ENCODE results near the gene ANKRD18B.
"Not testable (repeated sequence)": the region's sequence is repeated elsewhere in the genome, so short reads cannot be mapped to it uniquely, and the experiment has no call there.

Gene ANKRD18B

DNA sequence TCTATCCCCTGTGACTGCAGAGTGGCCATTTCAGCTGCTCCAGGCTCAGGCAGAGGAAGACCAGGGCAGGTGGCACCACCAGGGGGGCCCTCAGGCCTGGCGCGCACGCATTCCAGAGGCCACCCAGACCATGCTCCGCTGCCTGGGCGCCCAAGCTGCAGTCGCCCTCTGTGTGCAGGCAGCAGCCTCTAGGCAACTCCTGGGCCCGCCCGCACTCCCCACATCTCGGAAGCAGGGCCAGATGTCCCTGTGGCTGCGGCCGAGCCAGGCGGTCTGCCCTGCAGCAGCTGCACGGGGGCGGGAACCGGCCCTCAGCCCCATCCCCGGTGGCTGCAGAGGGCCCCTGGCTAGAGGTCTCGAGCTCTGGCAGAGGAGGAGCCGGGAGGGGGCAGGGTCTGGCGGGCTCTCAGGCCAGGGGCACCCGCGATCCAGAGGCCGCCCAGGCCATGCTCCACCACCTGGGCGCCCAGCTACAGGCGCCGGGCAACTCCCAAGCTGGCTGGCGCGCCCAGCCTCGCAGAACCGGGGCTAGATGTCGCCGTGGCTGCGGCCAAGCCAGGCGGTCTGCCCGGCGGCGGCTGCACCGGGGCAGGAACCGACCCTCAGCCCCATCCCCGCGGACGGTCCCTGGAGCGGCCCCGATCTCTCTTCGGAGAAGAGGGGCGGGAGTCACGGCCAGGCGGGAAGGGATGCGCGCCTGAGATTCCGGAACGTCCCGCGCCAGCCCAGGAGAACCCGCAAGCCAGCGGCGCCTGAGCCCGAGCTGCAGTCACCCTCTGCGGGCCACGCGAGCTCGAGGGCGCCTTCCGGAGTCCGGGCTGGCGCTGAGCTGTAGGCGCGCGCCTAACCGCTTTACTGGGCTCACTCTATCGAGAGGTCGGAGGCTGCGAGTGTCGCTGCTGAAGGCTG is at the start of gene ANKRD18B:
Gene ANKRD18B (plus strand): TSS at position 855 of the 909 bp plus-strand sequence. CDS start 239 bp downstream, outside the sequence.
- DNase-seq, result peak; percentile 22 to 35

DNA sequence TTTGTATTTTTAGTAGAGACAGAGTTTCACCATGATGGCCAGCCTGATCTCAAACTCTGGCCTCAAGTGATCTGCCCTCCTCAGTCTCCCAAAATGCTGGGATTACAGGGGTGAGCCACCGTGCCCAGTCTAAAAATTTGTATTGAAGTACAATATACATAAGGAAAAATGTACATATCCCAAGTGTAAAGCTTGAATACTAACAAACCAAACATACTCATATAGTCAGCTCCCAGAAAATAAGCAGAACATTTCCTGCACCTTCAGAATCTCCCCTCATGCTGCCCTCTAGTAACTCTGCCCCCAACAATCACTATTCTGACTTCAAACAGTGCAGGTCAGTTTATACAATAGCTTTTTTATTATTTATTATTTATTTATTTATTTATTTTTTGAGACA is 48.7 kb upstream of the ANKRD18B start:
- no peak for DNase-seq

DNA sequence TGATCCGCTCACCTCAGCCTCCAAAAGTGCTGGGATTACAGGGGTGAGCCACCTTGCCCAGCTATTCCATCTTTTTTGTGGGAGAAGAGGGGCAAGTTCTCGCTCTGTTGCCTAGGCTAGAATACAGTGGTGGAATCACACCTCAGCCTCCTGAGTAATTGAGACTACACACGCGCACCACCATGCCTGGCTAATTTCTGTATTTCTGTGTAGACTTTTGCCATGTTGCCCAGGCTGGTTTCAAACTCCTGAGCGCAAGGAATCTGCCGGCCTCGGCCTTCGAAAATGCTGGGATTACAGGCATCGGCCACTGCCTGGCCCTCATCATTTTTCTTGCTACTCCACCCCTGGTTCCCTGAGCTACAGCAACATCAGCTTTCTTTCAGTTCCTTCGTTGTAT is 47.5 kb upstream of the ANKRD18B start:
- no peak for DNase-seq

DNA sequence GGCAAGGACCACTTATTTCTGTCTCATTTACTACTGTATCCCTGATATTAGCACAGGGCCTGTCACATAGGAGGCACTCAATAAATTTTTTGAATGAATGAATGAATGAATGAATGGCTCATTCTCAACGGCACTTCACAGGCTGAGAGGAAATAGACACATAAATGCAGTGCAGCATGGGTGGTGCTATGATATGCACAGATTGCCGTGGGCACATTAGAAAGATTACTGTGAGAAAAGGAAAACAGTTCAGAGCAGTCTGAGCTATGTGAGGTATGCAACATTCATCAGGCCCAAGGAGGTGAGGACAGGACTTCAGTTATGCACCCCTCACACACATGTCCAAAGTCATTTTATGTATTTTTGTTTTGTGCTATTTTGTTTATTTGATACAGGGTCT is 43.9 kb upstream of the ANKRD18B start:
- DNase-seq, result no peak

DNA sequence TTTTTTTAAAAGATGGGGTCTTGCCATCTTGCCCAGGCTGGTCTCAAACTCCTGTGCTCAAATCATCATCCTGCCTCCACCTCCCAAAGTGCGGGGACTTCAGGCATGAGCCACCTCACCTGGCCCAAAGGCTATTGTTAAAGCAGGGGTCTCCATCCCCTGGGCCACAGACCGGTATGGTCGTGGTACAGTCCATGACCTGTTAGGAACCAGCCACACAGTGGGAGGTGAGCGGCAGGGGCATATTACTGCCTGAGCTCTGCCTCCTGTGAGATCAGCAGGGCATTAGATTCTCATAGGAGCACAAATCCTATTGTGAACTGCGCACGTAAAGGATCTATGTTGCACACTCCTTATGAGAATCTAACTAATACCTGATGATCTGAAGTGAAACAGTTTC is 43.1 kb upstream of the ANKRD18B start:
- DNase-seq, result no peak

DNA sequence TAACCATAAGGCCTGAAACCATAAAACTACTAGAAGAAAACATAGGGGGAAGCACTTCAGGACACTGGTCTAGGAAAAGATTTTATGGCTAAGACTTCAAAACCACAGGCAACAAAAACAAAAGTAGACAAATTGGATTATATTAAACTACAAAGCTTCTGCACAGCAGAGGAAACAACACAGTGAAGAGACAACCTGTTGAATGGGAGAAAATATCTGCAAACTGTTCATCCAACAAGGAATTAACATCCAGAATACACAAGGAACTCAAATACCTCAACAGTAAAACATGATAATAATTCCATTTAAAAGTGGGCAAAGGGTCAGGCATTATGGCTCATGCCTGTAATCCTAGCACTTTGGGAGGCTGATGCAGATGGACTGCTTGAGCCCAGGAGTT is 38.7 kb upstream of the ANKRD18B start:
- not testable (repeated sequence) for DNase-seq

DNA sequence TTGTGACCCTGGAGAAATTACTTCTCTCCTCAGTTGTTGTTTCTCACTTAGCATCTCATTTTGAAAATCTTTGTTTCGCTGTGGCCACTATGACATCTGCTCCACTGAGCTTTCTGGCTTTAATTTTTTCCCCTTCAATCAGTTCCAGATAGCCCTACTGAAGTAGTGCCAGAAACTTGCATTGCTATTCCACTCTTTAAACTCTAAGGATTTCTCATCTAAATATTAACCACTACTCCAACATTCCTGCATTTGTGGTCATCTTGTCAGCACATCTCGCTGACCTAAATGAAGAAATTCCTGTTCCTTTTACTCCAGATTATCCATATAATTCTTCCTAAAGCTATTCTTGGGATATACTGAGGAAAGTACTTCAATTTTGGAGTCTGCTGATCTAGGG is 35.0 kb upstream of the ANKRD18B start:
- no peak for DNase-seq

DNA sequence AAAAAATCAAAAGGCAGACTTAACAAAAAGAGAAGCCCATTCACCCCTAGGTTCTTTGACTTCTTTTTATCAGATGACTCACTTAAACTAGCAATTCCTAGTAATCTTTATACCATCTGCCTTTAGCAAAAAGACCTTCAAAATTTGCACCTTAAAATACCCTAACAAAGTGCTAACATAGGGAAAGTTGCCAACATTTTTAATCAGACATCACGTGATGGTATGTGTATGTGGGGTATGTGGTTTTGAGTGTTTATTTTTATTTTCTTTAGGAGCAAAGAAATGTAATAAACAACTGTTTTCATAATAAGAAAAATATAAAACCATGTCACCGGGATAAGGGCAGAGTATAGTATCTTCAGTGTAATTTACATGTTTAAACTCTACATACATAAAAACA is 30.2 kb upstream of the ANKRD18B start:
- not testable (repeated sequence) for DNase-seq

DNA sequence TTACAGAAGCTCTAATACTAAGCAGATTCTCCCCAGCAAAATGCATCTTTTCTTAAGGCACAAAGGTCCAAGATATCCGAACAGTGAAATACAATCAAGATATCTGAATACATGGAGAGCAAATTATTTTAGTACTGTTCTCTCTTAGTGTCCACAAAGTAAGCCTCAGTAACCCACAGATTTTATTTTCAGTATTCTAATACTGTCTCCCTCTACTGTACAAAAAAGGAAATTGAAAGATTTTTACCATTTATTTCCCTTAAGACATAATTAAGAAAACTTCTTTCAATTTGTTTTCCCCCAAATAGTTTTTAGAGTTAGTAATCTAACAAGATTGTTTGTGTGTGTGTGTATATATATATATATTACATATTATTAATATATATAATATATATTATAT is 25.7 kb upstream of the ANKRD18B start:
- no peak for DNase-seq

DNA sequence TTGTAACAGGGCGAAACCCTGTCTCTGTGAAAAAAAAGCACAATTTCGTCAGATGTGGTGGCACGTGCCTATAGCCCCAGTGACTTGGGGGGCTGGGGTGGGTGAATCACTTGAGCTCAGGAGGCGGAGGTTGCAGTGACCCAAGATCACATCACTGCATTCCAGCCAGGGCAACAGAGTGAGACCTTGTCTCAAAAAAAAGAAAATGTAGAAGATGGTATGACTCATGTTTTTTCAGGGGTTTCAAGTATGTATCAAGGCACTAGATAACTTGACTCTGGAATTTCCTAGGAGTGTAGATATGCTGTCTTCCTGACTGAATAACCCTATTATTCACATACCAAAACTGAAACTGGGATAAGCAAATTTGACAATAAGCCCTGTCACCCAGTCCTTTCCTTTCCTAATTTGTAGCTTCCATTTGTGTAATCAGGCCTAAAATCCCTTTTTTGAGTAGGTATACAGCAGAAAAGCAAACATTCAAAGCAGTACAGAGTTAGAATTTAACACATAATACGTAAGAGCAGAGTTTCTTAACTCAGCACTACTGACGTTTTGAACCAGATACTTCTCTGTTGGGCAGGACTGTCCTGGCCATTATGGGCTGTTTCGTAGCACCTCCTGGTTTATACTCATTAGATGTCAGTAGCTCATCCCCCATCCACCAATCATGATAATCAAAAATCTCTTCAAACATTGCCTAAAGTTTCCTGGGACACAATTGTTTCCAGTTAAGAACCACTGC is 17.3 kb upstream of the ANKRD18B start:
- no peak for DNase-seq

DNA sequence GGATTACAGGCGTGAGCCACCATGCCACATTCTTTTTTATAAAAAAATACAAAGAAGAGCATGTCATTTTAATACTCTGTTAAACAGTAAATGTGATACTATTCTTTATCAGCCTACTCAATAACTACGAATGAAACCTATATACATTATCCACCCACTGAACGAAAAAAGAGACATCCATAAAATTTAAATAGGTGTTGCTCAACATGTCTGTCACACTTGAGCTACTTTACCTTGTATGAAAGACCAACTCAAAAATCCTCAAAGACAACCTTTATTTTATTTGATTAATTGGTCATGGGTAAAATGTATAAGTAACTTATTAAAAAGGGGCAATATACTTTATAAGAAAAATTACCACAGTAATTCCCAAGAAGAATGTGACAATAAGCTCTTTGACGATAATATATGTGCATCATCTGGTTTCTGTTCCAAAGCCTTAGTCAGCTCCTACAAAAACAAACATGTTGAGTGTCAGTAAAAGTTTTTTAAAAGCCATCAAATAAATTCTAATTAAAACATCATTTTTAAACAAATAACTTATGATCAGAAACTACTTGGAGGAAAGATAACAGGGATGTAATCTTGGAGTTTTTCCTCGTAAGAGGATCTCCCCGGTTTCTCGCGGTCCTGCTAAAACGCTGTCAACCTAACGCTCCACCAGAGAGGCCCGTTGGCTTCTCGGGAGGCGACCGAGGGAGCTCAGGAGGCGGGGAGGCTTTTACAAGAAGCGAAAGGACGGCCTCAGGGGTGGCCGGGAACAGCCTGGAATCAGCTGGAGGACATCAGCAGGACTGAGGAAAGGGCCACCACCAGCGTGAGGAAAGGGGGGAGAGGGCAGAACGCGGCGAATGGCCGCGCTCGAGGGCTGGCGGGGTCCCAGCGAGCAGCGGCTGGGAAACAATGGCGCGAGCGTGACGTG is 13.5 kb upstream of the ANKRD18B start:
- peak; percentile 17 to 20 for DNase-seq

DNA sequence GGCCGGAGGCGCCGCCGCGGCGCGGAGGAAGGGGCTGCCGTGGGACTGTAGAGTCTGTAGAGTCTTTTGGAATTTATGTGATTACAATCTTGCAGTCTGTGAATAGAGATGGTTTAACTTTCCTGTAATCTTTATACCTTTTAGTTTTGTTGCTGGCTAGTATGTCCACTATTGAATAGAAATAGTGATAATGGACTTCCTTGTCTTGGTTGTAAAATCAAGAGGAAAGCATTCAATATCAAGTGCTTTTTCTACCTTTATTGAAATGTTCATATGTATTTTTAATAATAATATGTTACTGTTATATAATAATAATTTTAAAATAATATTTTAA is 12.9 kb upstream of the ANKRD18B start:
- not testable (repeated sequence) for DNase-seq

DNA sequence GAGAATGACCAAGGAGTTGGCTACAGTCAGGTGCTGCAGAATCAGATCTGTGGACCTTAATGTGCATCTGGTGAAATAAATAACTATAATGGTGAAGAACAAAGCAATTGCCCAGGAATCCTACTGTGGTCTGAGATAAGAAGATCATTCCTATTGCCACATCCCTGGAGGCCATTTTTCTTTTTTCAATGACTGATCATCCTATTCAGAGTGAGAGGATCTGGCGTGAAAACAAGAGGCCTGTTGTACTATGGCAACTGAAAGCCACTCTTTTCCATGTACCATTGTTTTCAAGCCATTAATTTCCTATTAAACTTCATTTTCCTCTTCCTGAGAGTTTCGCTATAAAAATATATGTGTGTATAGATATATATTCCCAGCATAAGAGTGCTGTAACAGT is 11.5 kb upstream of the ANKRD18B start:
- not testable (repeated sequence) for DNase-seq

DNA sequence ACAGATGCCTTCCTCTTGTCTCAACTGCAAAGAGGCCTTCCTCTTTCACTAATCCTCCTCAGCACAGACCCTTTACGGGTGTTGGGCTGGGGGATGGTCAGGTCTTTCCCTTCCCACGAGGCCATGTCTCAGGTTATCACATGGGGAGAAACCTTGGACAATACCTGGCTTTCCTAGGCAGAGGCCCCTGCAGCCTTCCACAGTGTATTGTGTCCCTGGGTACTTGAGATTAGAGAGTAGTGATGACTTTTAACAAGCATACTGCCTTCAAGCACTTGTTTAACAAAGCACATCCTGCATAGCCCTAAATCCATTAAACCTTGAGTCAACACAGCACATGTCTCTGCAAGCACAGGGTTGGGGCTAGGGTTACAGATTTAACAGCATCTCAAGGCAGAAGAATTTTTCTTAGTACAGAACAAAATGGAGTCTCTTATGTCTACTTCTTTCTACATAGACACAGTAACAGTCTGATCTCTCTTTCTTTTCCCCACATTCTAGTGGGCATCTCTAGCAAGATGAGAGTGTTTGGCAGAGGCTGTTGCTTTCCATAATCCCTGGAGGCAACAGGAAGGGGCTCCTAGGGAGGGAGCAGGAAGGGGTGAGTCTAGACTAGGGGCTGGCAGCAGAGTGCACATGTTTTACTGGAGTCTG is 8.6 kb upstream of the ANKRD18B start:
- not testable (repeated sequence) for DNase-seq

DNA sequence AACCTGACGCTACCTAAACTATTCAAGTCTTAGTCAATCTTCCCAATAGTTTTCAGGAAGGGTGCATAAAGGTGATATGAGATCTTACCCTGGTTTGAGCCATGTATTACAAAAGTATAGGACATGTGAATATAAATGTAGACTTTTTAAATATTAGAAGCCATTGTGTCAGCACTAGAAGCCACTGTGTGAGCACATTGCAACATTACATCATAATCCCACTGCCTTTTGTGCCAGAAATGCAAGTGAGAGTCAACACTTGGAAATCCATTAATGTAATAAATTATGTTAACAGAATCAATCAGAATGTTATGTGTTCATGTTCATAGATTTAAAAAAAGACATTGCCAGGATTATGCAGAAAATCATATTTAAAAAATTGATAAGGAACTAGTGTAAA is 7.7 kb upstream of the ANKRD18B start:
- not testable (repeated sequence) for DNase-seq

DNA sequence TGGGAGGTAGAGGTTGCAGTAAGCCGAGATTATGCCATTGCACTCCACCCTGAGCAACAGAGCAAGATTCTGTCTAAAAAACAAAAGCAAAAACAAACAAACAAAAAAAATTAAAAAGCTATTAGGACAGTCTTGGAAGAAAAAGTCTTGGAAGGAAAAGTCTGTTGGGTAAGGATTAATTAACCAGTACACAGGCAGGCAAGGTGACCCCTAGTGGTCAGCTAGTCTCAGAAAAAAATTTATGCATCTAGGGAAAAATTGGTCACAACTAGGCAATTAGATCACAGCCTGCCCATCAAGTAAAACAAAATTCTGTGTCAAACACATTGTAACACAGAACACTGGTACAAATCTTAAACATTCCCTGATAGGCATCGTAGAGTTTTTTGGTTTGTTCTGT is 6.7 kb upstream of the ANKRD18B start:
- no peak for DNase-seq

DNA sequence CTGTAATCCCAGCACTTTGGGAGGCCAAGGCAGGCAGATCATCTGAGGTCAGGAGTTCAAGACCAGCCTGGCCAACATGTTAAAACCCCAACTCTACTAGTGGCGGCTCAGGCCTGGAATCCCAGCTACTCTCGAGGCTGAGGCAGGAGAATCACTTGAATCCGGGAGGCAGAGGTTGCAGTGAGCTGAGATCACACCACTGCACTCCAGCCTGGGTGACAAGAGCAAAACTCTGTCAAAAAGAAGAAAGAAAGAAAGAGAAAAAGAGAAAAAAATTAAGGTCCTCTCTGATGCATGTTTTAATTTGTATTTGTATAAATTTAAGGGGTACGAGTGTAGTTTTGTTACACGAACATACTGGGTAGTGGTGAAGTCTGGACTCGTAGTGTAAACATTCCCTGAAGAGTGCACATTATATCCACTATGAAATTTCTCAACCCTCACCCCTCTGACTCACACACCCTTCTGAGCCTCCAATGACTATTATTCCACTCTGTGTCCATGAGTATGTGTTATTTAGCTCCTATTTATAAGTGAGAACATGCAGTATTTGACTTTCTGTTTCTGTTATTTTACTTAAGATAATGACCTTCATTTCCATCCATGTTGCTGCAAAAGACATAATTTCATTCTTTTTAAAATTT is 6.0 kb upstream of the ANKRD18B start:
- not testable (repeated sequence) for DNase-seq

DNA sequence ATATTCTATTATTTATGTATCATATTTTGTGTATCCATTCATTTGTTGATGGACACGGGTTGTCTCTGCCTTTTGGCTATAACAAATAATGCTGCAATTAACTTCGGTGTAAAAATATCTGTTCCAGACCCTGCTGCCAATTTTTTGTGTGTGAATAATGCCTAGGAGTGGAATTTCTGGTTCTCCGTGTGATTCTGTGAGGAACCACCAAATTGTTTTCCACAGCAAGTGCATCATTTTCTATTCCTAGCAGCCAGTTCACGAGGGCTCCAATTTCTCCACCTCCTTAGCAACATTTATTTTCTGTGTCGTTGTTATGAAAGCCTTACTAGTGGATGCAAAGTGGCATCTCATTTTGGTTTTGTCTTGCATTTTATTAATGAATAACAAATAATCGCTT is 2.2 kb upstream of the ANKRD18B start:
- not testable (repeated sequence) for DNase-seq

DNA sequence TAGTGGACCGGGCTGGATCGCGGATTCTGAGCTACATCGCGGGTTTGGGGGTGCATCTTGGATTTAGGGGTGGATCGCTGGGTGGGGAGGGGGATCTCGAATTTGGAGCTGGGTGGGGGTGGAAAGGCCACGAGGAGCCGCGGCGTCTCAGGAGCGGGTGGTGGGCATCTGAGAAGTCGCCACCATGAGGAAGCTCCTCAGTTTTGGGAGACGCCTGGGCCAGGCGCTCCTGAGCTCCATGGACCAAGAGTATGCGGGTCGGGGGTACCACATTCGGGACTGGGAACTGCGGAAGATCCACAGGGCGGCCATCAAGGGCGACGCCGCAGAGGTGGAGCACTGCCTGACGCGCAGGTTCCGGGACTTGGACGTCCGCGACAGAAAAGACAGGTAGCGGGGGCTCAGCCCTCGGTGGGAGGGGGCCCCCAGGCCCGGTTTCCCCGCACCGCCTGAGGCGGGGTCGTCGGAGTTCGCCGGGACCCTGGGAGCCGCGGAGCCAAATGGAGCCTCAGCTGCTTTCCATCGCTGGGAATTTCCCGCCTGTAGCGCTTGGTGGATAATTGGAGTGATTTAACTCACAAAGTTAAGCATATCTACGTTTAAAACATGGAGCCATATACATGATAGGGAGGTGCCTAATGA is 376 bp downstream of the ANKRD18B start:
- no peak for DNase-seq

DNA sequence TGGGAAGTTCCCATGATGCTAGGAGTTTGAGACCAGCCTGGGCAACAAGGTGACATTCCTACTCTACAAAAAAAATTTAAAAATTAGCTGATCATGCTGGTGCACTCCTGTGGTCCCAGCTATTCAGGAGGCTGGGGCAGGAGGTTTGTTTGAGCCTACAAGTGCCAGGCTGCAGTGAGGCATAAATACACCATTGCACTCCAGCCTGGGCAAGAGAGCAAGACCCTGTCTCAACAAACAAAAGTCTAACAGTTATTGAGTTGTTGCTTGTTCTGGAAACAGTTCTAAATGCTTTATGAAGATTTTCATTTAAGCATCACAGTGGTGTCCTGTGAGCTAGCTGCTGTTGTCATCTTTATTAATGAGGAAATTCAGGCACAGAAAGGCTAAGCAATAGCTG is 4.0 kb downstream of the ANKRD18B start:
- not testable (repeated sequence) for DNase-seq

DNA sequence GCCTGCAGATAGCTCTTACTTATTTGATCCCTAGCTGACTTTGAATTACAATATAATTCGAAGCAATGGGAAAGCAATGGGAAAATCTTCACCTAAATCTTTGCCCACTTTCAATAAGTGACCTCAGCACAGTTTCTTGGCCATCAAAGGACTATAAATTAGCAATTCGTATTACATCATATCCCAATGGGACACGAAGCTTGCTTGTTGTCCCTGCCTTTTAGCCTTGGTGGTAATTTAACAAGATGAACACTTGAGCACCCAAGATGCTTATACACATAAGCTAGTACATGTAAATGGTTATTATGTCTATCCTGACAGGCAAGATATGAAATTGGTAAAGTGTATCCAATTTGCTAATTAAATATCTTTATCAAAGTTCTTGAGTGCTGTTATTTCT is 9.9 kb downstream of the ANKRD18B start:
- DNase-seq, result not testable (repeated sequence)

Measured in activated CD4-positive, alpha-beta T cell treated with anti-CD3 and anti-CD28 coated beads for 4 hours (primary cell).